Osteoblast (primary cell): ENCODE data around the gene NOTCH4. TPM values are rescaled to one million over a fixed set of nuclear protein-coding genes. Genes with fewer than 3 reads are reported as not detected.

Experiments
- DNase-seq: peaks from one replicate; pipeline ENCODE4 v3.0.0; 2011; ENCODE audit warnings: low spot score, mixed read lengths; ENCODE audit not compliant: insufficient read length; ENCODE audit errors: missing footprints
- H2AFZ ChIP-seq: 2 replicates; pipeline ENCODE4 v1.6.0; 2011; ENCODE audit warnings: mild to moderate bottlenecking, low read length
- H3K27ac ChIP-seq: 2 replicates; pipeline ENCODE4 v1.5.1; 2011; ENCODE audit warnings: mild to moderate bottlenecking, low read depth, low read length, moderate library complexity
- H3K27me3 ChIP-seq: 2 replicates; pipeline ENCODE4 v1.6.0; 2012; ENCODE audit warnings: mild to moderate bottlenecking, control low read depth, inconsistent platforms, low read length, moderate library complexity; ENCODE audit not compliant: insufficient read depth
- H3K36me3 ChIP-seq: 2 replicates; pipeline ENCODE4 v1.5.1; 2011; ENCODE audit warnings: mild to moderate bottlenecking, low read length, control low read depth, moderate library complexity; ENCODE audit not compliant: insufficient read depth
- H3K4me1 ChIP-seq: 2 replicates; pipeline ENCODE4 v1.5.1; 2011; ENCODE audit warnings: mild to moderate bottlenecking, low read length, control low read depth, moderate library complexity; ENCODE audit not compliant: insufficient read depth
- H3K4me2 ChIP-seq: 2 replicates; pipeline ENCODE4 v1.6.0; 2011; ENCODE audit warnings: mild to moderate bottlenecking, low read length; ENCODE audit not compliant: insufficient read depth
- H3K4me3 ChIP-seq: fragments of 200-600 bp; sonication (generic); 3 replicates; pipeline ENCODE4 v1.5.1; 2012; ENCODE audit warnings: mild to moderate bottlenecking, low read length, inconsistent platforms; ENCODE audit not compliant: insufficient read depth
- H3K79me2 ChIP-seq: 2 replicates; pipeline ENCODE4 v1.6.0; 2012; ENCODE audit warnings: mild to moderate bottlenecking, low read length, control low read depth, inconsistent platforms; ENCODE audit not compliant: insufficient read depth
- H3K9me3 ChIP-seq: 2 replicates; pipeline ENCODE4 v1.5.1; 2011; ENCODE audit warnings: low read depth, low read length, control low read depth
- H4K20me1 ChIP-seq: 2 replicates; pipeline ENCODE4 v1.6.0; 2012; ENCODE audit warnings: mild to moderate bottlenecking, low read length, control low read depth; ENCODE audit not compliant: insufficient read depth
- CTCF ChIP-seq: IDR thresholded peaks from 2 replicates; pipeline ENCODE4 v1.5.1; 2011; ENCODE audit warnings: mild to moderate bottlenecking, low read depth, low read length, moderate library complexity; ENCODE audit errors: extremely low read depth
- total RNA-seq: library from RNA; depleted of rRNA; stranded (reverse); fragments of >200 nt; gene quantifications from 2 replicates; pipeline ENCODE4 v1.2.3, GENCODE V29; 2012

Gene NOTCH4
- total RNA-seq, 1 donor: 1.1 TPM

DNA sequence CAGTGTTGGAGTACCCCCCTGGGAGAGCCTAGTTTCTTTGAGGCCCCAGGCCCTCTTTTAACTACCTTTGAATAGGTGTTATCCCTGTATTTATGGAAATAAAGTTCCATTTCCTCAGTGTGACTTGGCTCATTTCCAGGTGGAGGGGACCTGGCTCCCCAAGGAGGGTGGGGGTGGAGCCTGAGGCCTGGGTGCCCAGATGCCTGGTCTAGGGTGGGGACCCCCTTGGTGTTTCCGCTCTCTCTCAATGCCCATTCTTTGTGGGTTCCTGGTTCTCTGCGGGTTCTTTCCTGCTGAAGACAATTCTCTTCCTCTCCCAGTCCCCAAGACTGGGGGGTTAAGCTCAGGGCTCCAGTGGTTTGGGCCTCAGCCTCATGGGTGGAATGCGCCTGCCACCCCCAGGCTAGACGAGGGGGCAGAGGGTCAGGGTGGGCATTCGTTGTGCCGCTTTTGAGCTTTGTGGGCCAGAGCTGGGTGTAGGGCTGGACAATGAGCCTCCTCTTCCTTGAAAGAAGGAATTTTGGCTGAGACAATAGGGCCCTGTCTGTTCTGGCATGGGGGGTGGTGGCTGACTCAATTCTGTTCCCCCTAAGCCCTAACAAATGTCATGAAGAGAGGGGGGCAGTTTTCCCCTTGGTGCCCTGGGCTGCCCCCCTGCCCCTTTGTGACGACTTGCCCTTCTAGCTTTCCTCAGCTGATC, 60.2 kb downstream of the NOTCH4 start:
- no peaks in the 10 kb centered on the region for H4K20me1 ChIP-seq
- TF ChIP-seq CTCF: no peak
- H3K9me3 ChIP-seq: no peaks in the 10 kb centered on the region
- DNase-seq: peak; percentile 37
- H3K79me2 ChIP-seq: no peaks in the 10 kb centered on the region
- no peak overlapping the region for H3K4me2 ChIP-seq
- H3K36me3 ChIP-seq: peaks cover 22% of the 10 kb centered on the region
- no peak overlapping the region for H3K27ac ChIP-seq
- H3K4me1 ChIP-seq: peaks cover under 1% of the 10 kb centered on the region
- H3K27me3 ChIP-seq: no peaks in the 10 kb centered on the region
- no peak overlapping the region for H2AFZ ChIP-seq
- H3K4me3 ChIP-seq: no peak overlapping the region

- H3K27me3 ChIP-seq: no peaks in the 10 kb centered on the region
- H3K4me1 ChIP-seq: peaks cover 12% of the 10 kb centered on the region
- H3K36me3 ChIP-seq: peaks cover 20% of the 10 kb centered on the region
- H4K20me1 ChIP-seq: peaks cover 6% of the 10 kb centered on the region
- no peak overlapping the region for H3K4me2 ChIP-seq
- TF ChIP-seq CTCF: no peak
- DNase-seq: peak; percentile 22
- H3K27ac ChIP-seq: no peak overlapping the region
- no peaks in the 10 kb centered on the region for H3K9me3 ChIP-seq
- H3K4me3 ChIP-seq: no peak overlapping the region
- peaks cover 18% of the 10 kb centered on the region for H3K79me2 ChIP-seq
- H2AFZ ChIP-seq: no peak overlapping the region
These were observed 65.8 kb downstream of the NOTCH4 start for GRCh38 chr6:32158052-32158451.

DNA sequence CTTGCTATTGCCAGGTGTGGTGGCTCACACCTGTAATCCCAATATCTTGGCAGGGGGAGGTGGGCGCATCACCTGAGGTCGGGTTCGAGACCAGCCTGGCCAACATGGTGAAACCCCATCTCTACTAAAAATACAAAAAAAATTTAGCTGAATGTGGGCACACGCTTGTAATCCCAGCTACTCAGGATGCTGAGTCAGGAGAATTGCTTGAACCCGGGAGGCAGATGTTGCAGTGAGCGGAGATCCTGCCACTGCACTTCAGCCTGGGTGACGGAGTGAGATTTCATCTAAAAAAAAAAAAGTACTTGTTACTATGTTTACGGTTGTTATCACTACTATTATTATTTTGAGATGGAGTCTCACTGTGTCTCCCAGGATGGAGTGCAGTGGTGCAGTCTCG, 67.0 kb downstream of the NOTCH4 start:
- Histone ChIP-seq H3K36me3 (peaks cover 14% of the 10 kb centered on the region), H3K27ac (no peak overlapping the region), H2AFZ (no peak overlapping the region), H3K27me3 (no peaks in the 10 kb centered on the region), H3K4me3 (no peak overlapping the region), H3K4me2 (no peak overlapping the region), H3K9me3 (no peaks in the 10 kb centered on the region), H3K79me2 (peaks cover 18% of the 10 kb centered on the region), H3K4me1 (peaks cover 24% of the 10 kb centered on the region), H4K20me1 (peaks cover 6% of the 10 kb centered on the region)
- no peak for TF ChIP-seq CTCF
- DNase-seq: no peak

DNA sequence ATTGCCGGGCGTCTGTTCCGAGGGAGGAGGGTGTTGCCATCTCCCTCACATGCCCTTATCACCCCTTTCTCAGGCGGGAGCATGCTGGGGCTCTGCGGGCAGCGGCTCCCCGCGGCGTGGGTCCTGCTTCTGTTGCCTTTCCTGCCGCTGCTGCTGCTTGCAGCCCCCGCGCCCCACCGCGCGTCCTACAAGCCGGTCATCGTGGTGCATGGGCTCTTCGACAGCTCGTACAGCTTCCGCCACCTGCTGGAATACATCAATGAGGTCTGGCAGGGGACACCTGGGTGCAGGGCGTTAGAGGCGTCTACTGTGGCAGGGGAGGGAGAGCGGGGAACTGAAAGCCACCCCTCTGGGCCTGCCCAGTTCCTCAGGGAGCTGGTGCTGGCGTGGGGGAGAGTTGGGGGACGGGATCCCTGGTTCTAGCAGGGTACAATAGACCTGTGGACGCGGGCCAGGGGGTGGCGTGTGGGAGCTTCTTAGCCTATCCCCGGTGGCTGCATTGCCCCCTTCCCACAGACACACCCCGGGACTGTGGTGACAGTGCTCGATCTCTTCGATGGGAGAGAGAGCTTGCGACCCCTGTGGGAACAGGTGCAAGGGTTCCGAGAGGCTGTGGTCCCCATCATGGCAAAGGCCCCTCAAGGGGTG, 69.2 kb downstream of the NOTCH4 start:
- Histone ChIP-seq H3K36me3 (peaks cover 14% of the 10 kb centered on the region), H3K9me3 (no peaks in the 10 kb centered on the region), H3K4me3 (peak overlapping the region; percentile 97), H3K4me2 (peak overlapping the region; percentile 91), H4K20me1 (peaks cover 6% of the 10 kb centered on the region), H3K4me1 (peaks cover 24% of the 10 kb centered on the region), H3K27me3 (peaks cover 3% of the 10 kb centered on the region), H3K79me2 (peaks cover 18% of the 10 kb centered on the region), H3K27ac (peak overlapping the region; percentile 90), H2AFZ (peak overlapping the region; percentile 97)
- peak; percentile 83 for DNase-seq
- peak; percentile 54 for TF ChIP-seq CTCF
